Muscle layer of colon (tissue), 2 donors: Measurements from ENCODE around the gene PLOD1.

Experiments
- H3K27ac ChIP-seq: one replicate; pipeline ENCODE4 v1.7.0; 2013; ENCODE audit warnings: low read depth, mild to moderate bottlenecking, low read length, moderate library complexity
- H3K27me3 ChIP-seq, 2 donors: one replicate each; pipeline ENCODE4 v1.7.0; 2013; ENCODE audit warnings: low read length in 2 of 2, mild to moderate bottlenecking in 2 of 2; ENCODE audit not compliant: insufficient read depth in 2 of 2, control insufficient read depth in 1 of 2
- H3K36me3 ChIP-seq: one replicate; pipeline ENCODE4 v1.7.0; 2013; ENCODE audit warnings: mild to moderate bottlenecking, low read length; ENCODE audit not compliant: insufficient read depth
- H3K4me1 ChIP-seq: one replicate; pipeline ENCODE4 v1.7.0; 2013; ENCODE audit warnings: mild to moderate bottlenecking, low read length; ENCODE audit not compliant: insufficient read depth
- H3K4me3 ChIP-seq, 2 donors: one replicate each; pipeline ENCODE4 v1.7.0; 2013; ENCODE audit warnings: low read length in 2 of 2, low read depth in 1 of 2, mild to moderate bottlenecking in 1 of 2, moderate library complexity in 1 of 2
- H3K9ac ChIP-seq: one replicate; pipeline ENCODE4 v1.7.0; 2013; ENCODE audit warnings: low read length
- H3K9me3 ChIP-seq: one replicate; pipeline ENCODE4 v1.7.0; 2013; ENCODE audit warnings: mild to moderate bottlenecking, low read length
- donor health status: abdominal sarcoma.
- donor health status: Adenocarcinoma of cecum.

PLOD1 gene

GRCh38 chr1:11943619-11944018 is 9.1 kb downstream of the PLOD1 start:
- Histone ChIP-seq H3K36me3 (peaks cover 4% of the 10 kb centered on the region), H3K27ac (no peak overlapping the region), H3K9ac (no peak overlapping the region), H3K4me3 (no peak overlapping the region), H3K4me1 (peaks cover 24% of the 10 kb centered on the region), H3K27me3 (no peaks in the 10 kb centered on the region), H3K9me3 (no peaks in the 10 kb centered on the region)

- Histone ChIP-seq H3K9ac (no peak overlapping the region), H3K4me3 (no peak overlapping the region), H3K4me1 (peaks cover 16% of the 10 kb centered on the region), H3K27me3 (no peaks in the 10 kb centered on the region), H3K27ac (no peak overlapping the region), H3K36me3 (peaks cover 10% of the 10 kb centered on the region), H3K9me3 (no peaks in the 10 kb centered on the region)
These were observed 9.9 kb downstream of the PLOD1 start for GRCh38 chr1:11944358-11944931.

- Histone ChIP-seq H3K9ac (no peak overlapping the region), H3K4me1 (no peaks in the 10 kb centered on the region), H3K9me3 (no peaks in the 10 kb centered on the region), H3K4me3 (no peak overlapping the region), H3K27ac (no peak overlapping the region), H3K27me3 (no peaks in the 10 kb centered on the region), H3K36me3 (peaks cover 28% of the 10 kb centered on the region)
These were observed 12.1 kb downstream of the PLOD1 start for GRCh38 chr1:11946647-11947046.

- no peaks in the 10 kb centered on the region for H3K9me3 ChIP-seq
- H3K4me3 ChIP-seq, result no peak overlapping the region
- H3K36me3 ChIP-seq, result peaks cover 37% of the 10 kb centered on the region
- H3K27ac ChIP-seq, result no peak overlapping the region
- no peaks in the 10 kb centered on the region for H3K27me3 ChIP-seq
- H3K9ac ChIP-seq, result no peak overlapping the region
- no peaks in the 10 kb centered on the region for H3K4me1 ChIP-seq
These were observed 14.4 kb downstream of the PLOD1 start for GRCh38 chr1:11948822-11949458.

- Histone ChIP-seq H3K27ac (no peak overlapping the region), H3K9me3 (no peaks in the 10 kb centered on the region), H3K4me1 (no peaks in the 10 kb centered on the region), H3K27me3 (no peaks in the 10 kb centered on the region), H3K9ac (no peak overlapping the region), H3K36me3 (peaks cover 57% of the 10 kb centered on the region), H3K4me3 (no peak overlapping the region)
These were observed 17.4 kb downstream of the PLOD1 start for GRCh38 chr1:11951901-11952300.

- H3K27me3 ChIP-seq, result no peaks in the 10 kb centered on the region
- H3K9ac ChIP-seq, result no peak overlapping the region
- no peak overlapping the region for H3K27ac ChIP-seq
These were observed 18.1 kb downstream of the PLOD1 start for GRCh38 chr1:11952455-11953109.

GRCh38 chr1:11955221-11955620 is 20.7 kb downstream of the PLOD1 start:
- Histone ChIP-seq H3K27ac (no peak overlapping the region), H3K4me1 (no peaks in the 10 kb centered on the region), H3K9ac (no peak overlapping the region), H3K36me3 (peaks cover 68% of the 10 kb centered on the region), H3K4me3 (no peak overlapping the region), H3K27me3 (no peaks in the 10 kb centered on the region), H3K9me3 (no peaks in the 10 kb centered on the region)

More at GRCh38 chr1:11952455-11953109, 18.1 kb downstream of the PLOD1 start:
- H3K36me3 ChIP-seq, result peaks cover 64% of the 10 kb centered on the region
- H3K4me3 ChIP-seq, result no peak overlapping the region
- no peaks in the 10 kb centered on the region for H3K4me1 ChIP-seq
- no peaks in the 10 kb centered on the region for H3K9me3 ChIP-seq

GRCh38 chr1:11957398-11957797 is 22.9 kb downstream of the PLOD1 start:
- Histone ChIP-seq H3K9ac (no peak overlapping the region), H3K9me3 (no peaks in the 10 kb centered on the region), H3K36me3 (peaks cover 57% of the 10 kb centered on the region), H3K27me3 (no peaks in the 10 kb centered on the region), H3K27ac (no peak overlapping the region), H3K4me3 (no peak overlapping the region), H3K4me1 (no peaks in the 10 kb centered on the region)

GRCh38 chr1:11957897-11958296 is 23.4 kb downstream of the PLOD1 start:
- no peak overlapping the region for H3K9ac ChIP-seq
- no peaks in the 10 kb centered on the region for H3K4me1 ChIP-seq
- no peak overlapping the region for H3K27ac ChIP-seq
- H3K9me3 ChIP-seq, result no peaks in the 10 kb centered on the region
- H3K36me3 ChIP-seq, result peaks cover 52% of the 10 kb centered on the region
- H3K27me3 ChIP-seq, result no peaks in the 10 kb centered on the region
- no peak overlapping the region for H3K4me3 ChIP-seq

GRCh38 chr1:11960276-11960675 is 25.8 kb downstream of the PLOD1 start:
- Histone ChIP-seq H3K4me3 (no peak overlapping the region), H3K36me3 (peaks cover 54% of the 10 kb centered on the region), H3K9me3 (no peaks in the 10 kb centered on the region), H3K27ac (no peak overlapping the region), H3K27me3 (no peaks in the 10 kb centered on the region), H3K9ac (no peak overlapping the region), H3K4me1 (no peaks in the 10 kb centered on the region)

GRCh38 chr1:11960715-11961114 is 26.2 kb downstream of the PLOD1 start:
- no peak overlapping the region for H3K27ac ChIP-seq
- no peak overlapping the region for H3K9ac ChIP-seq
- H3K27me3 ChIP-seq, result no peaks in the 10 kb centered on the region
- no peak overlapping the region for H3K4me3 ChIP-seq
- H3K9me3 ChIP-seq, result no peaks in the 10 kb centered on the region
- peaks cover 57% of the 10 kb centered on the region for H3K36me3 ChIP-seq
- no peaks in the 10 kb centered on the region for H3K4me1 ChIP-seq

GRCh38 chr1:11961230-11961629 is 26.7 kb downstream of the PLOD1 start:
- Histone ChIP-seq H3K9me3 (no peaks in the 10 kb centered on the region), H3K9ac (no peak overlapping the region), H3K4me1 (no peaks in the 10 kb centered on the region), H3K36me3 (peaks cover 60% of the 10 kb centered on the region), H3K27me3 (no peaks in the 10 kb centered on the region), H3K4me3 (no peak overlapping the region), H3K27ac (no peak overlapping the region)
